ENCODE measurements around the gene YJU2. TPM values are rescaled to one million over a fixed set of nuclear protein-coding genes. Genes with fewer than 3 reads are reported as not detected.

YJU2 gene
- total and polyA plus RNA-seq, 3 experiments from 2014 or later: 29.6 to 41.2 (median 38.8) TPM

GRCh38 chr19:4300589-4300988, 53.7 kb downstream of the YJU2 start:
- Mint-ChIP-seq H3K36me3 (peaks cover 0 to 4% (median 2%) of the 10 kb centered on the region in 3 donors), H3K9me3 (no peaks in the 10 kb centered on the region), H3K4me3 (peak overlapping the region in 6 of 7 donors; percentile 38 to 82 (median 66)), H3K4me1 (peaks cover 25 to 33% (median 28%) of the 10 kb centered on the region in 3 donors), H3K27me3 (peaks cover 3 to 14% of the 10 kb centered on the region in 2 donors), H3K27ac (peak overlapping the region in 7 of 8 donors; percentile 18 to 97 (median 75))
- DNase-seq: no peak
- H3K27ac ChIP-seq (ENCODE audit: low read depth, low read length): no peak overlapping the region
- no peaks in the 10 kb centered on the region for H3K9me3 ChIP-seq (ENCODE audit: low read length)
- H3K4me3 ChIP-seq (ENCODE audit: low read length): no peak overlapping the region
- no peaks in the 10 kb centered on the region for H3K27me3 ChIP-seq (ENCODE audit: insufficient read depth, low read length, poor library complexity, severe bottlenecking)
- ChIA-PET CTCF (no interaction called here), POLR2A (no interaction called here)
- H3K36me3 ChIP-seq (ENCODE audit: insufficient read depth, low read length): no peaks in the 10 kb centered on the region
- H3K4me1 ChIP-seq (ENCODE audit: insufficient read depth, low read length): peaks cover 25% of the 10 kb centered on the region

GRCh38 chr19:4301590-4302242, 54.8 kb downstream of the YJU2 start:
- peaks cover 0 to 4% (median 3%) of the 10 kb centered on the region in 3 donors for H3K36me3 Mint-ChIP-seq
- peaks cover 25 to 33% (median 28%) of the 10 kb centered on the region in 3 donors for H3K4me1 Mint-ChIP-seq
- no peaks in the 10 kb centered on the region for H3K9me3 ChIP-seq (ENCODE audit: low read length)
- H3K27ac Mint-ChIP-seq: peak overlapping the region; percentile 85 to 97 (median 88)
- H3K4me1 ChIP-seq (ENCODE audit: insufficient read depth, low read length): peaks cover 25% of the 10 kb centered on the region
- H3K9me3 Mint-ChIP-seq: no peaks in the 10 kb centered on the region
- ChIA-PET CTCF (interaction anchor here (1.1 to 1.4 kb wide), 2 partner anchors 34 to 40 kb away, joined by 3 to 4 read pairs; no protein-coding TSS in a partner anchor), POLR2A (interaction anchor here (0.6 to 1.3 kb wide), 2 partner anchors 41 to 69 kb away, joined by 3 to 4 read pairs; no protein-coding TSS in a partner anchor)
- no peaks in the 10 kb centered on the region for H3K36me3 ChIP-seq (ENCODE audit: insufficient read depth, low read length)
- H3K4me3 Mint-ChIP-seq: peak overlapping the region; percentile 85 to 92 (median 89)
- peaks cover 3 to 14% of the 10 kb centered on the region in 2 donors for H3K27me3 Mint-ChIP-seq
- peak overlapping the region; percentile 33 for H3K4me3 ChIP-seq (ENCODE audit: low read length)
- H3K27ac ChIP-seq (ENCODE audit: low read depth, low read length): no peak overlapping the region
- H3K27me3 ChIP-seq (ENCODE audit: insufficient read depth, low read length, poor library complexity, severe bottlenecking): no peaks in the 10 kb centered on the region
- DNase-seq: peak in 1 of 5 donors; percentile 33

GRCh38 chr19:4302243-4302640, 55.4 kb downstream of the YJU2 start, which contains the start of gene TMIGD2:
Gene TMIGD2, minus strand, starts transcription at chr19:4302389. Its CDS starts 4 bp downstream, at chr19:4302385.
- Histone ChIP-seq H3K9me3 (ENCODE audit: low read length) (no peaks in the 10 kb centered on the region), H3K27me3 (ENCODE audit: insufficient read depth, low read length, poor library complexity, severe bottlenecking) (no peaks in the 10 kb centered on the region), H3K4me3 (ENCODE audit: low read length) (peak within 1 kb of the TSS; percentile 33), H3K27ac (ENCODE audit: low read depth, low read length) (no peak within 1 kb of the TSS), H3K36me3 (ENCODE audit: insufficient read depth, low read length) (no peaks in the 10 kb centered on the region), H3K4me1 (ENCODE audit: insufficient read depth, low read length) (peaks cover 25% of the 10 kb centered on the region)
- DNase-seq: peak in 1 of 5 donors; percentile 51
- CTCF ChIA-PET: interaction anchor here (1.1 to 1.4 kb wide), 2 partner anchors 35 to 40 kb away, joined by 3 to 4 read pairs; no protein-coding TSS in a partner anchor
- Mint-ChIP-seq H3K36me3 (peaks cover 0 to 4% (median 3%) of the 10 kb centered on the region in 3 donors), H3K4me3 (peak within 1 kb of the TSS; percentile 85 to 92 (median 89)), H3K9me3 (no peaks in the 10 kb centered on the region), H3K4me1 (peaks cover 25 to 33% (median 28%) of the 10 kb centered on the region in 3 donors), H3K27me3 (peaks cover 3 to 14% of the 10 kb centered on the region in 2 donors), H3K27ac (peak within 1 kb of the TSS; percentile 85 to 97 (median 88))
- POLR2A ChIA-PET: interaction anchor here (0.6 to 1.3 kb wide), 2 partner anchors 40 to 69 kb away, joined by 3 to 4 read pairs; no protein-coding TSS in a partner anchor

- H3K4me1 Mint-ChIP-seq: peaks cover 23 to 29% (median 23%) of the 10 kb centered on the region in 3 donors
- H3K4me1 ChIP-seq (ENCODE audit: insufficient read depth, low read length): peaks cover 25% of the 10 kb centered on the region
- CTCF ChIA-PET: interaction anchor here (0.9 kb wide), 1 partner anchor 24 kb away, joined by 3 read pairs; no protein-coding TSS in a partner anchor
- no peaks in the 10 kb centered on the region for H3K27me3 ChIP-seq (ENCODE audit: insufficient read depth, low read length, poor library complexity, severe bottlenecking)
- peaks cover 0 to 3% (median 1%) of the 10 kb centered on the region in 3 donors for H3K36me3 Mint-ChIP-seq
- H3K27ac ChIP-seq (ENCODE audit: low read depth, low read length): no peak overlapping the region
- peaks cover 3 to 14% of the 10 kb centered on the region in 2 donors for H3K27me3 Mint-ChIP-seq
- peak overlapping the region; percentile 67 to 89 (median 72) for H3K4me3 Mint-ChIP-seq
- no peaks in the 10 kb centered on the region for H3K9me3 ChIP-seq (ENCODE audit: low read length)
- POLR2A ChIA-PET: interaction anchor here (0.7 kb wide), 1 partner anchor 43 kb away, joined by 4 read pairs; no protein-coding TSS in a partner anchor
- peak overlapping the region; percentile 57 to 94 (median 88) for H3K27ac Mint-ChIP-seq
- H3K4me3 ChIP-seq (ENCODE audit: low read length): peak overlapping the region; percentile 32
- peak in 3 of 5 donors; percentile 8 to 37 (median 28) for DNase-seq
- no peaks in the 10 kb centered on the region for H3K36me3 ChIP-seq (ENCODE audit: insufficient read depth, low read length)
- no peaks in the 10 kb centered on the region for H3K9me3 Mint-ChIP-seq
These were observed 57.1 kb downstream of the YJU2 start for GRCh38 chr19:4303819-4304537.

- CTCF ChIA-PET: no interaction called here
- peak within 1 kb of the TSS; percentile 67 to 89 (median 73) for H3K4me3 Mint-ChIP-seq
- no peak within 1 kb of the TSS for H3K27ac ChIP-seq (ENCODE audit: low read depth, low read length)
- H3K9me3 Mint-ChIP-seq: no peaks in the 10 kb centered on the region
- peak within 1 kb of the TSS; percentile 57 to 94 (median 88) for H3K27ac Mint-ChIP-seq
- H3K4me1 ChIP-seq (ENCODE audit: insufficient read depth, low read length): peaks cover 25% of the 10 kb centered on the region
- POLR2A ChIA-PET: interaction anchor here (0.7 kb wide), 1 partner anchor 43 kb away, joined by 4 read pairs; no protein-coding TSS in a partner anchor
- DNase-seq: peak; percentile 40 to 63 (median 59)
- H3K36me3 Mint-ChIP-seq: peaks cover 0 to 3% (median 1%) of the 10 kb centered on the region in 3 donors
- peaks cover 3 to 14% of the 10 kb centered on the region in 2 donors for H3K27me3 Mint-ChIP-seq
- peaks cover 23 to 29% (median 23%) of the 10 kb centered on the region in 3 donors for H3K4me1 Mint-ChIP-seq
- H3K27me3 ChIP-seq (ENCODE audit: insufficient read depth, low read length, poor library complexity, severe bottlenecking): no peaks in the 10 kb centered on the region
- H3K36me3 ChIP-seq (ENCODE audit: insufficient read depth, low read length): no peaks in the 10 kb centered on the region
- H3K9me3 ChIP-seq (ENCODE audit: low read length): no peaks in the 10 kb centered on the region
- H3K4me3 ChIP-seq (ENCODE audit: low read length): peak within 1 kb of the TSS; percentile 32
These were observed 57.8 kb downstream of the YJU2 start, which contains the start of gene FSD1 for GRCh38 chr19:4304538-4305256. Gene FSD1, plus strand, starts transcription at chr19:4304598. Its CDS starts 149 bp downstream, at chr19:4304747.

- H3K36me3 Mint-ChIP-seq: peaks cover 0 to 3% (median 1%) of the 10 kb centered on the region in 3 donors
- peaks cover 3 to 14% of the 10 kb centered on the region in 2 donors for H3K27me3 Mint-ChIP-seq
- peaks cover 23 to 29% (median 23%) of the 10 kb centered on the region in 3 donors for H3K4me1 Mint-ChIP-seq
- Histone ChIP-seq H3K36me3 (ENCODE audit: insufficient read depth, low read length) (no peaks in the 10 kb centered on the region), H3K4me1 (ENCODE audit: insufficient read depth, low read length) (peaks cover 25% of the 10 kb centered on the region), H3K4me3 (ENCODE audit: low read length) (no peak overlapping the region), H3K9me3 (ENCODE audit: low read length) (no peaks in the 10 kb centered on the region), H3K27ac (ENCODE audit: low read depth, low read length) (no peak overlapping the region), H3K27me3 (ENCODE audit: insufficient read depth, low read length, poor library complexity, severe bottlenecking) (no peaks in the 10 kb centered on the region)
- CTCF ChIA-PET: no interaction called here
- H3K9me3 Mint-ChIP-seq: no peaks in the 10 kb centered on the region
- DNase-seq: no peak
- no peak overlapping the region for H3K27ac Mint-ChIP-seq
- H3K4me3 Mint-ChIP-seq: peak overlapping the region in 6 of 7 donors; percentile 28 to 57 (median 44)
- POLR2A ChIA-PET: no interaction called here
These were observed 58.4 kb downstream of the YJU2 start for GRCh38 chr19:4305257-4305612.

GRCh38 chr19:4305659-4306058, 58.8 kb downstream of the YJU2 start:
- DNase-seq: no peak
- no peak overlapping the region for H3K4me3 ChIP-seq (ENCODE audit: low read length)
- Mint-ChIP-seq H3K27me3 (peaks cover 3 to 14% of the 10 kb centered on the region in 2 donors), H3K36me3 (peaks cover 0 to 3% (median 1%) of the 10 kb centered on the region in 3 donors), H3K4me1 (peaks cover 20 to 27% (median 20%) of the 10 kb centered on the region in 3 donors), H3K9me3 (no peaks in the 10 kb centered on the region), H3K4me3 (peak overlapping the region in 5 of 7 donors; percentile 28 to 55 (median 34)), H3K27ac (no peak overlapping the region)
- ChIA-PET POLR2A (no interaction called here), CTCF (interaction anchor here (0.9 to 2.0 kb wide), 2 partner anchors 9 to 95 kb away, joined by 3 to 5 read pairs; partner anchors contain the start of gene SH3GL1)
- H3K9me3 ChIP-seq (ENCODE audit: low read length): no peaks in the 10 kb centered on the region
- H3K36me3 ChIP-seq (ENCODE audit: insufficient read depth, low read length): no peaks in the 10 kb centered on the region
- peaks cover 22% of the 10 kb centered on the region for H3K4me1 ChIP-seq (ENCODE audit: insufficient read depth, low read length)
- no peak overlapping the region for H3K27ac ChIP-seq (ENCODE audit: low read depth, low read length)
- no peaks in the 10 kb centered on the region for H3K27me3 ChIP-seq (ENCODE audit: insufficient read depth, low read length, poor library complexity, severe bottlenecking)
